OCI-LY7 (cell line): Measurements from ENCODE around the gene MPEG1.

ENCODE experiments used
- CTCF ChIP-seq: fragments of 200-600 bp; sonication (generic); conservative IDR thresholded peaks from 2 replicates; pipeline ENCODE4 v1.5.1; 2014; ENCODE audit warnings: mild to moderate bottlenecking, antibody characterized with exemption, low read length, moderate library complexity, mixed read lengths
- EZH2phosphoT487 ChIP-seq: fragments of 200-600 bp; sonication (generic); IDR thresholded peaks from 2 replicates; pipeline ENCODE4 v1.6.1; 2018; ENCODE audit warnings: low read depth, borderline replicate concordance, mild to moderate bottlenecking, mixed run types, antibody characterized with exemption, low read length, moderate library complexity, mixed read lengths

- TF ChIP-seq CTCF (no peak), EZH2phosphoT487 (no peak)
Observed at GRCh38 chr11:59174664-59175033, 38.1 kb downstream of the MPEG1 start.
